Chondrocyte (in vitro differentiated cells): ENCODE results near the gene FBXO36. TPM values are rescaled to one million over a fixed set of nuclear protein-coding genes. Genes with fewer than 3 reads are reported as not detected.

Experiments used
- DNase-seq: peaks from one replicate; pipeline ENCODE4 v3.0.0; 2021; ENCODE audit warnings: mixed read lengths, low spot score
- H3K27ac Mint-ChIP-seq: one replicate; pipeline ENCODE4 v1.8.0; 2021; ENCODE audit warnings: mild to moderate bottlenecking, moderate library complexity, mixed read lengths; ENCODE audit not compliant: unreplicated experiment
- H3K27me3 Mint-ChIP-seq: 2 replicates; pipeline ENCODE4 v1.8.0; 2021; ENCODE audit warnings: low read depth, mixed read lengths
- H3K36me3 Mint-ChIP-seq: 2 replicates; pipeline ENCODE4 v1.8.0; 2021; ENCODE audit warnings: low read depth, mixed read lengths
- H3K4me1 Mint-ChIP-seq: 2 replicates; pipeline ENCODE4 v1.8.0; 2021; ENCODE audit warnings: low read depth, mild to moderate bottlenecking, mixed read lengths
- H3K4me3 Mint-ChIP-seq: one replicate; pipeline ENCODE4 v1.8.0; 2021; ENCODE audit warnings: mild to moderate bottlenecking, moderate library complexity, mixed read lengths; ENCODE audit not compliant: unreplicated experiment
- H3K9me3 Mint-ChIP-seq: 2 replicates; pipeline ENCODE4 v1.8.0; 2021; ENCODE audit warnings: low read depth, mixed read lengths
- total RNA-seq: library from RNA; stranded (reverse); gene quantifications from 3 replicates; pipeline ENCODE4 v1.2.1, GENCODE V29; 2021
- TF ChIP-seq, protein P1 (sequence below): fragments of 200-600 bp; sonication (generic); IDR thresholded peaks from 2 replicates; pipeline ENCODE4 v1.5.0; 2021; ENCODE audit warnings: antibody characterized with exemption, mild to moderate bottlenecking, moderate library complexity

FBXO36 gene
- total RNA-seq, 1 donor from 2014 or later: 3.0 TPM

DNA sequence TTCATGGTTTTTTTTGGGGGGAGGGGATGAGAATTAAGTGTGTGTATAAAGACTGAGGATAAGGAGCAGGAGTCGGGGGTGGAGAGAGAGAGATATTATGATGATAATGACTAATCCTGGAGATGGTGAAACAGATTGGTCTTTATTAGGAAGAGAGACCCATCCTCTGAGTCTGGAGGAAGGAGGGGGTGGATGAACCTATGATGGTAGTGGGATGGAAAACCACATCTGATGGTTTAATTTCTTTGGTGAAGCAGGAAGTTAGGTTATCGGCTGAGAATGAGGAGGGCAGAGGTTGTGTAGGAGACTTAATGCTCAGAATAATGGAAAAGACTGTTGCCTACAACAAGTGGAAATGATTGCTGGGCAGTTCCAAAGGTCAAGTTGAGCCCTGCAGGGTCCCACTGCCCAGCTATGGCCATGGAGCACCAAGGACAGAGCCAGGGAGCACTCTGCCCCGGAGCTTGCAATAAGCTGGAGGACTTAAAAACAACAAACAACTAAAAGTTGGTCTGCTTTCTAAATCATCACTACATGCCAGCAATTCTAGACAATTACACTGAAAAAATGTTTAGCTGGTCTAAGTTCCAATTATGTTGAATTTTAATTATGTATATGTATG is 138.5 kb downstream of the FBXO36 start:
- TF ChIP-seq, protein P1, sequence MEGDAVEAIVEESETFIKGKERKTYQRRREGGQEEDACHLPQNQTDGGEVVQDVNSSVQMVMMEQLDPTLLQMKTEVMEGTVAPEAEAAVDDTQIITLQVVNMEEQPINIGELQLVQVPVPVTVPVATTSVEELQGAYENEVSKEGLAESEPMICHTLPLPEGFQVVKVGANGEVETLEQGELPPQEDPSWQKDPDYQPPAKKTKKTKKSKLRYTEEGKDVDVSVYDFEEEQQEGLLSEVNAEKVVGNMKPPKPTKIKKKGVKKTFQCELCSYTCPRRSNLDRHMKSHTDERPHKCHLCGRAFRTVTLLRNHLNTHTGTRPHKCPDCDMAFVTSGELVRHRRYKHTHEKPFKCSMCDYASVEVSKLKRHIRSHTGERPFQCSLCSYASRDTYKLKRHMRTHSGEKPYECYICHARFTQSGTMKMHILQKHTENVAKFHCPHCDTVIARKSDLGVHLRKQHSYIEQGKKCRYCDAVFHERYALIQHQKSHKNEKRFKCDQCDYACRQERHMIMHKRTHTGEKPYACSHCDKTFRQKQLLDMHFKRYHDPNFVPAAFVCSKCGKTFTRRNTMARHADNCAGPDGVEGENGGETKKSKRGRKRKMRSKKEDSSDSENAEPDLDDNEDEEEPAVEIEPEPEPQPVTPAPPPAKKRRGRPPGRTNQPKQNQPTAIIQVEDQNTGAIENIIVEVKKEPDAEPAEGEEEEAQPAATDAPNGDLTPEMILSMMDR: no peak
- DNase-seq: no peak
- Mint-ChIP-seq H3K4me1 (peaks cover 2% of the 10 kb centered on the region), H3K4me3 (no peak overlapping the region), H3K36me3 (peaks cover 2% of the 10 kb centered on the region), H3K9me3 (no peaks in the 10 kb centered on the region), H3K27me3 (no peaks in the 10 kb centered on the region), H3K27ac (no peak overlapping the region)

Other genes starting within 250 kb of the FBXO36 start
- gene DNER, start 207.9 kb upstream of the FBXO36 start, total RNA-seq: not detected in 3 replicates
- gene TRIP12, start 494 bp upstream of the FBXO36 start, total RNA-seq: 223 to 281 TPM (median 231 TPM) in 3 replicates
- 4.9 to 5.4 TPM (median 4.9 TPM) in 3 replicates for gene SLC16A14, start 146.4 kb downstream of the FBXO36 start, total RNA-seq